HFF-Myc (cell line): ENCODE measurements around the gene HMX2.

Source experiments
- DNase-seq: peaks from one replicate; pipeline ENCODE4 v3.0.0-alpha.2; 2011; ENCODE audit warnings: low read depth; ENCODE audit errors: extremely low read depth
- H3K4me3 ChIP-seq: replicated peaks from 2 replicates; pipeline ENCODE4 v1.5.1; 2011; ENCODE audit warnings: low read depth, mild to moderate bottlenecking, control low read depth, low read length
- CTCF ChIP-seq: IDR thresholded peaks from 2 replicates; pipeline ENCODE4 v1.5.1; 2012; ENCODE audit warnings: mild to moderate bottlenecking, low read depth, low read length, control low read depth; ENCODE audit errors: missing control alignments

Gene HMX2

GRCh38 chr10:123139521-123140163 is 8.3 kb upstream of the HMX2 start:
- DNase-seq = no peak
- H3K4me3 ChIP-seq = no peak overlapping the region
- TF ChIP-seq CTCF = no peak

GRCh38 chr10:123140164-123140982 is 7.6 kb upstream of the HMX2 start:
- DNase-seq = no peak
- TF ChIP-seq CTCF = no peak
- no peak overlapping the region for H3K4me3 ChIP-seq

GRCh38 chr10:123140983-123141390 is 6.9 kb upstream of the HMX2 start:
- no peak for TF ChIP-seq CTCF
- no peak overlapping the region for H3K4me3 ChIP-seq
- no peak for DNase-seq

- no peak overlapping the region for H3K4me3 ChIP-seq
- DNase-seq = no peak
- TF ChIP-seq CTCF = no peak
These were observed 5.9 kb upstream of the HMX2 start for GRCh38 chr10:123141791-123142700.

- no peak for TF ChIP-seq CTCF
- no peak overlapping the region for H3K4me3 ChIP-seq
- DNase-seq = no peak
These were observed 5.2 kb upstream of the HMX2 start for GRCh38 chr10:123142701-123143161.

GRCh38 chr10:123143162-123143824 is 4.6 kb upstream of the HMX2 start:
- DNase-seq = no peak
- no peak for TF ChIP-seq CTCF
- no peak overlapping the region for H3K4me3 ChIP-seq
